Fibroblast of villous mesenchyme (primary cell): Measurements from ENCODE around the gene ZBTB16. TPM values are rescaled to one million over a fixed set of nuclear protein-coding genes. Genes with fewer than 3 reads are reported as not detected.

Source experiments
- DNase-seq: peaks from one replicate; pipeline ENCODE4 v3.0.0-alpha.2; 2010; ENCODE audit warnings: low read depth
- H3K4me3 ChIP-seq: 2 replicates; pipeline ENCODE4 v1.5.1; 2011; ENCODE audit warnings: low read depth, mild to moderate bottlenecking, low read length
- total RNA-seq: library from RNA; depleted of rRNA; stranded (reverse); fragments of >200 nt; gene quantifications from 2 replicates; pipeline ENCODE4 v1.2.3, GENCODE V29; 2012
- TF ChIP-seq, protein P1 (sequence below): IDR thresholded peaks from 2 replicates; pipeline ENCODE4 v1.5.1; 2012; ENCODE audit warnings: low read depth, mild to moderate bottlenecking, low read length; ENCODE audit not compliant: insufficient read depth

The ZBTB16 gene
- total RNA-seq, 1 donor = 0.86 TPM

- no peak overlapping the region for H3K4me3 ChIP-seq
- TF ChIP-seq, protein P1, sequence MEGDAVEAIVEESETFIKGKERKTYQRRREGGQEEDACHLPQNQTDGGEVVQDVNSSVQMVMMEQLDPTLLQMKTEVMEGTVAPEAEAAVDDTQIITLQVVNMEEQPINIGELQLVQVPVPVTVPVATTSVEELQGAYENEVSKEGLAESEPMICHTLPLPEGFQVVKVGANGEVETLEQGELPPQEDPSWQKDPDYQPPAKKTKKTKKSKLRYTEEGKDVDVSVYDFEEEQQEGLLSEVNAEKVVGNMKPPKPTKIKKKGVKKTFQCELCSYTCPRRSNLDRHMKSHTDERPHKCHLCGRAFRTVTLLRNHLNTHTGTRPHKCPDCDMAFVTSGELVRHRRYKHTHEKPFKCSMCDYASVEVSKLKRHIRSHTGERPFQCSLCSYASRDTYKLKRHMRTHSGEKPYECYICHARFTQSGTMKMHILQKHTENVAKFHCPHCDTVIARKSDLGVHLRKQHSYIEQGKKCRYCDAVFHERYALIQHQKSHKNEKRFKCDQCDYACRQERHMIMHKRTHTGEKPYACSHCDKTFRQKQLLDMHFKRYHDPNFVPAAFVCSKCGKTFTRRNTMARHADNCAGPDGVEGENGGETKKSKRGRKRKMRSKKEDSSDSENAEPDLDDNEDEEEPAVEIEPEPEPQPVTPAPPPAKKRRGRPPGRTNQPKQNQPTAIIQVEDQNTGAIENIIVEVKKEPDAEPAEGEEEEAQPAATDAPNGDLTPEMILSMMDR = no peak
- no peak for DNase-seq
Measured at GRCh38 chr11:114051558-114051957, 8.0 kb upstream of the ZBTB16 start.

GRCh38 chr11:114052160-114052559 is 7.4 kb upstream of the ZBTB16 start:
- no peak overlapping the region for H3K4me3 ChIP-seq
- no peak for DNase-seq
- TF ChIP-seq, protein P1 = no peak

DNA sequence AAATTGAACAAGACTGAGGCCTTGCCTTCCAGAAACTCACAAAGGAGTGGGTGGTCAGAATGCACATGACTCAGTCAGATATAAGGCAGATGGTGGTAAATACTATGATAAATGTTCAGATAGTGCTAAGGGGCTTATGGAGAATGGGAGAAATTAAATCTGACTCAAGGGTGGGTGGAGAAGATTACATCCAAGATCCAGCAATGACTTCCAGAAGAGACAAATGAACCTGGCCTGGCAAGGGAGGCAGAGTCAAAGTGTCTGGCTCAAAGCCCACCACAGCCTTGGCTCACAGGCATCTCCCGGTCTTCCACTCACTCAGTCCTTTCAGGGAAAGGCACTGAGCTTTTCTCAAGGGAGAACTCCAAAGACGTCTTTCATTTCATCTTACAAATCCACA is 6.1 kb upstream of the ZBTB16 start:
- no peak overlapping the region for H3K4me3 ChIP-seq
- DNase-seq = no peak
- TF ChIP-seq, protein P1 = no peak

DNA sequence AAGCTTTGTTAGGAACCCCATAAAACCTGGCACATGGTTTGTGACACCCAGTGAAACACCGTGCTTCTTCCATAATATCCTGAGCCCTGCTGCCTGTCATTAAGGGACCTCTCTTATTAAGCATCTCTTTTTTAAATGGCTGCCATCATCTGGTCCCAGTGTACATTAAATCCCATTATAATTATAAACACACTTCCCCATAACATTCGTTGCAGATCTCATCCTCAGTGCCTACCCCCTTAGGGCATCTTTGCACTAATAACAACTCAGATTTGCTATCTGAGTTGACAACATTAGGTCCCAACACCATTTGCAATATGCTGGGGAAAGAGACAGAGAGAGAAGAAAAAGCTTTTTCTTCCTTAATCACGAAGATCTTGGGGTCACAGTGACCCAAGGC is 4.7 kb upstream of the ZBTB16 start:
- DNase-seq = no peak
- TF ChIP-seq, protein P1 = no peak
- no peak overlapping the region for H3K4me3 ChIP-seq

- no peak for DNase-seq
- TF ChIP-seq, protein P1 = no peak
- H3K4me3 ChIP-seq = no peak overlapping the region
Measured at GRCh38 chr11:114056409-114056808, 3.1 kb upstream of the ZBTB16 start.

- H3K4me3 ChIP-seq = no peak overlapping the region
- TF ChIP-seq, protein P1 = no peak
Measured at GRCh38 chr11:114057147-114057546, 2.4 kb upstream of the ZBTB16 start.

GRCh38 chr11:114057605-114058004 is 1.9 kb upstream of the ZBTB16 start:
- DNase-seq = no peak
- no peak overlapping the region for H3K4me3 ChIP-seq
- TF ChIP-seq, protein P1 = no peak

More at GRCh38 chr11:114057147-114057546, 2.4 kb upstream of the ZBTB16 start:
- no peak for DNase-seq
